Transverse colon (tissue), 4 donors: ENCODE data around the gene PMPCA.

Source experiments
- EP300 ChIP-seq: sonication (generic); formaldehyde crosslinking; IDR thresholded peaks from one replicate; pipeline ENCODE4 v1.6.1; 2017; ENCODE audit warnings: antibody characterized with exemption, low read depth
- POLR2A ChIP-seq: fragments of 450-650 bp; IDR thresholded peaks from one replicate; pipeline ENCODE4 v1.6.1; 2016; ENCODE audit warnings: antibody characterized with exemption, mild to moderate bottlenecking, moderate library complexity
- POLR2AphosphoS5 ChIP-seq, 3 donors: sonication (generic); formaldehyde crosslinking; IDR thresholded peaks; one replicate each; pipeline ENCODE4 v1.6.1; 2016; ENCODE audit warnings: antibody characterized with exemption in 3 of 3
- TF ChIP-seq, protein P1 (sequence below), 5 experiments: fragments of 200-600 bp in 3 of 5; fragments of 450-650 bp in 2 of 5; sonication (generic) in 3 of 5; IDR thresholded peaks; 1 replicate in 2 of 5; 2 replicates in 3 of 5; pipeline ENCODE4 v1.5.1; 2016 to 2017; ENCODE audit warnings: antibody characterized with exemption in 5 of 5, inconsistent platforms in 3 of 5, mild to moderate bottlenecking in 2 of 5, moderate library complexity in 1 of 5

DNA sequence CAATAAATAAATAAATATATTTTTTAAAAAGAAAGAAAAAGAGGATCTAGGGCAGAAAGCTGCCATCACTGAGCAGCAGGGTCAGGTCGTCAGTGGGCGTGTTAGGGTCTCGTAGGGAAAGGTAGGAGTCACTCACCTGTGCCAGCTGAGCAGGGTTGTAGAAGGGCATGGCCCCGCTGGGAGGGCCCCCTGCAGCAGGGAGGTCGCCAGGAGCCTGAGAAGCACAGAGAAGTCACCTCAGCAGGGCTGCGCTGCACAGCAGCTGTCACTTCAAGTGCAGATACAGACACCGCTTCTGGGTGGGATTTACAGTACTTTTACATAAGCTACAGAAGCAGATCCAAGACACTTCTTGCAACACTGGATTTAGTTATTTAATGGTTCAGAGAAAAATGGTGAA lies 33.2 kb downstream of the PMPCA start:
- TF ChIP-seq, protein P1, sequence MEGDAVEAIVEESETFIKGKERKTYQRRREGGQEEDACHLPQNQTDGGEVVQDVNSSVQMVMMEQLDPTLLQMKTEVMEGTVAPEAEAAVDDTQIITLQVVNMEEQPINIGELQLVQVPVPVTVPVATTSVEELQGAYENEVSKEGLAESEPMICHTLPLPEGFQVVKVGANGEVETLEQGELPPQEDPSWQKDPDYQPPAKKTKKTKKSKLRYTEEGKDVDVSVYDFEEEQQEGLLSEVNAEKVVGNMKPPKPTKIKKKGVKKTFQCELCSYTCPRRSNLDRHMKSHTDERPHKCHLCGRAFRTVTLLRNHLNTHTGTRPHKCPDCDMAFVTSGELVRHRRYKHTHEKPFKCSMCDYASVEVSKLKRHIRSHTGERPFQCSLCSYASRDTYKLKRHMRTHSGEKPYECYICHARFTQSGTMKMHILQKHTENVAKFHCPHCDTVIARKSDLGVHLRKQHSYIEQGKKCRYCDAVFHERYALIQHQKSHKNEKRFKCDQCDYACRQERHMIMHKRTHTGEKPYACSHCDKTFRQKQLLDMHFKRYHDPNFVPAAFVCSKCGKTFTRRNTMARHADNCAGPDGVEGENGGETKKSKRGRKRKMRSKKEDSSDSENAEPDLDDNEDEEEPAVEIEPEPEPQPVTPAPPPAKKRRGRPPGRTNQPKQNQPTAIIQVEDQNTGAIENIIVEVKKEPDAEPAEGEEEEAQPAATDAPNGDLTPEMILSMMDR (IDR thresholded peaks at IDR 0.05), result no peak
- no peak for TF ChIP-seq POLR2AphosphoS5 (IDR thresholded peaks at IDR 0.05)
- TF ChIP-seq POLR2A, result no peak
- TF ChIP-seq EP300, result no peak
